GM23338 (cell line): Measurements from ENCODE around the gene NME5. TPM values are rescaled to one million over a fixed set of nuclear protein-coding genes. Genes with fewer than 3 reads are reported as not detected.

Experiments used
- ATAC-seq: fragments of 200-7000 bp; cut with Tn5 transposase; 3 replicates; pipeline ENCODE4 v1.9.1; 2020
- DNase-seq: peaks from one replicate; pipeline ENCODE4 v3.0.0-alpha.2; 2015; ENCODE audit warnings: low spot score
- H2AFZ ChIP-seq: fragments of 200-600 bp; sonication (generic); 2 replicates; pipeline ENCODE4 v1.8.0; 2016; ENCODE audit warnings: antibody characterized with exemption, mild to moderate bottlenecking, moderate library complexity
- H3F3A ChIP-seq: fragments of 200-600 bp; sonication (generic); replicated peaks from 2 replicates; pipeline ENCODE4 v1.8.0; 2017; ENCODE audit warnings: antibody characterized with exemption, mixed run types, low read depth
- H3K27ac ChIP-seq: fragments of 200-600 bp; sonication (generic); 2 replicates; pipeline ENCODE4 v1.6.1; 2016; ENCODE audit warnings: low read depth
- H3K27me3 ChIP-seq: fragments of 200-600 bp; sonication (generic); 2 replicates; pipeline ENCODE4 v1.8.0; 2016; ENCODE audit warnings: mild to moderate bottlenecking, mixed run types, moderate library complexity; ENCODE audit not compliant: insufficient read depth
- H3K36me3 ChIP-seq: fragments of 200-600 bp; sonication (generic); 2 replicates; pipeline ENCODE4 v1.8.0; 2016; ENCODE audit warnings: mild to moderate bottlenecking; ENCODE audit not compliant: insufficient read depth
- H3K4me1 ChIP-seq: fragments of 200-600 bp; sonication (generic); 2 replicates; pipeline ENCODE4 v1.8.0; 2016; ENCODE audit warnings: mild to moderate bottlenecking, moderate library complexity; ENCODE audit not compliant: insufficient read depth
- H3K4me2 ChIP-seq: fragments of 200-600 bp; sonication (generic); 2 replicates; pipeline ENCODE4 v1.7.1; 2017; ENCODE audit warnings: mixed run types
- H3K4me3 ChIP-seq: fragments of 200-600 bp; sonication (generic); 2 replicates; pipeline ENCODE4 v1.6.1; 2016; ENCODE audit warnings: mixed run types
- H3K79me2 ChIP-seq: fragments of 200-600 bp; sonication (generic); replicated peaks from 2 replicates; pipeline ENCODE4 v1.8.0; 2017; ENCODE audit warnings: mild to moderate bottlenecking; ENCODE audit not compliant: insufficient read depth
- H3K9me2 ChIP-seq: fragments of 200-600 bp; sonication (generic); 2 replicates; pipeline ENCODE4 v1.8.0; 2017; ENCODE audit not compliant: insufficient read depth
- H4K20me1 ChIP-seq: fragments of 200-600 bp; sonication (generic); replicated peaks from 2 replicates; pipeline ENCODE4 v1.8.0; 2017; ENCODE audit warnings: mild to moderate bottlenecking; ENCODE audit not compliant: insufficient read depth
- H3K27ac Mint-ChIP-seq: 2 replicates; pipeline ENCODE4 v1.8.0; 2020; ENCODE audit warnings: inconsistent platforms, mild to moderate bottlenecking, moderate library complexity, mixed read lengths
- H3K27me3 Mint-ChIP-seq: 3 replicates; pipeline ENCODE4 v1.8.0; 2022; ENCODE audit warnings: low read depth, mild to moderate bottlenecking, moderate library complexity, mixed read lengths, inconsistent platforms; ENCODE audit not compliant: insufficient read depth, poor library complexity
- H3K36me3 Mint-ChIP-seq: 3 replicates; pipeline ENCODE4 v1.8.0; 2021; ENCODE audit warnings: low read depth, mild to moderate bottlenecking, inconsistent platforms, moderate library complexity, mixed read lengths
- H3K4me1 Mint-ChIP-seq: 3 replicates; pipeline ENCODE4 v1.8.0; 2020; ENCODE audit warnings: mild to moderate bottlenecking, inconsistent platforms, mixed read lengths
- H3K4me3 Mint-ChIP-seq: 3 replicates; pipeline ENCODE4 v1.8.0; 2021; ENCODE audit warnings: moderate library complexity, mild to moderate bottlenecking, inconsistent platforms, mixed read lengths
- H3K9me3 Mint-ChIP-seq: 3 replicates; pipeline ENCODE4 v1.8.0; 2020; ENCODE audit warnings: moderate library complexity, mild to moderate bottlenecking, inconsistent platforms, mixed read lengths
- CREB1 ChIP-seq: fragments of 250-450 bp; sonication (Bioruptor Pico); IDR thresholded peaks from 2 replicates; pipeline ENCODE4 v1.5.0; 2020; ENCODE audit warnings: low read depth, mild to moderate bottlenecking, moderate library complexity
- EZH2 ChIP-seq: fragments of 200-600 bp; sonication (generic); IDR thresholded peaks from one replicate; pipeline ENCODE4 v1.8.0; 2017; ENCODE audit warnings: antibody characterized with exemption, mild to moderate bottlenecking, low read depth; ENCODE audit not compliant: unreplicated experiment
- EZH2phosphoT487 ChIP-seq: fragments of 200-600 bp; sonication (generic); IDR thresholded peaks from one replicate; pipeline ENCODE4 v1.8.1; 2018; ENCODE audit warnings: antibody characterized with exemption; ENCODE audit not compliant: unreplicated experiment
- JUNB ChIP-seq: IDR thresholded peaks from one replicate; pipeline ENCODE4 v1.6.1; 2016; ENCODE audit warnings: antibody characterized with exemption; ENCODE audit not compliant: unreplicated experiment
- POLR2AphosphoS5 ChIP-seq: IDR thresholded peaks from 2 replicates; pipeline ENCODE4 v1.6.1; 2016; ENCODE audit warnings: antibody characterized with exemption, low read depth
- ZNF114 ChIP-seq: fragments of 250-450 bp; sonication (Bioruptor Pico); IDR thresholded peaks from 2 replicates; pipeline ENCODE4 v1.5.0; 2020; ENCODE audit warnings: mild to moderate bottlenecking, moderate library complexity
- polyA plus RNA-seq: library from polyadenylated mRNA; unstranded; fragments of >200 nt; fragmentation: Nextera tagmentation; extraction: Ambion mirVana; gene quantifications from 2 replicates; pipeline ENCODE4 v1.2.1, GENCODE V29; 2016
- total RNA-seq: library from RNA; depleted of rRNA; stranded (reverse); fragments of >200 nt; shearing (Covaris generic); gene quantifications from 2 replicates; pipeline ENCODE4 v1.2.3, GENCODE V29; 2014
- TF ChIP-seq, protein P1 (sequence below): IDR thresholded peaks from 2 replicates; pipeline ENCODE4 v1.6.1; 2016; ENCODE audit warnings: antibody characterized with exemption
- TF ChIP-seq, protein P2 (sequence below): IDR thresholded peaks from one replicate; pipeline ENCODE4 v1.6.1; 2018; ENCODE audit warnings: antibody characterized with exemption; ENCODE audit not compliant: unreplicated experiment
- TF ChIP-seq, protein P3 (sequence below): fragments of 250-450 bp; sonication (Bioruptor Pico); IDR thresholded peaks from 2 replicates; pipeline ENCODE4 v1.5.0; 2020; ENCODE audit warnings: mild to moderate bottlenecking, moderate library complexity

NME5 gene
- total and polyA plus RNA-seq, 2 experiments from 2014 or later: 0.45 TPM; not detected in 1

DNA sequence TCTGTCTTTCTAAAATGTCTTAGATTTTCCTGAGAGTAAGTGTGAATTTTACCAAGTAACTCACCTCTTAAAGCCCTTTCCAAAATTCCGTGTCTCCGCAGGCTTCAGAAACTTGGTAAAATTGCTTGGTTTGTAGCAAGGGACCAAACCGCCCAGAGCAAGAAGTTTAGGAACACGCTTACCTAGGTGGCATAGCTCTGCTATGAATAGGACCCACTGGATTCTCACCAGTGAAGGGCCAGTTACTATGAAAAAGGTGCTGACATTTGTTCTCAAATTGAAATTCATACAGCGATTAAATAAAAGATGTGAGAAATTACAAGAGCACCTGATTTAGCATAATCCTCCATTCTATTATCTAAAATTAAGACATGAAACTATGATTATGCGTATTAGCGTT is 6.7 kb downstream of the NME5 start:
- no peak overlapping the region for H3K27ac Mint-ChIP-seq
- peak overlapping the region; percentile 27; the same call in 1 of the 2 replicates for H3K4me2 ChIP-seq
- TF ChIP-seq, protein P1, sequence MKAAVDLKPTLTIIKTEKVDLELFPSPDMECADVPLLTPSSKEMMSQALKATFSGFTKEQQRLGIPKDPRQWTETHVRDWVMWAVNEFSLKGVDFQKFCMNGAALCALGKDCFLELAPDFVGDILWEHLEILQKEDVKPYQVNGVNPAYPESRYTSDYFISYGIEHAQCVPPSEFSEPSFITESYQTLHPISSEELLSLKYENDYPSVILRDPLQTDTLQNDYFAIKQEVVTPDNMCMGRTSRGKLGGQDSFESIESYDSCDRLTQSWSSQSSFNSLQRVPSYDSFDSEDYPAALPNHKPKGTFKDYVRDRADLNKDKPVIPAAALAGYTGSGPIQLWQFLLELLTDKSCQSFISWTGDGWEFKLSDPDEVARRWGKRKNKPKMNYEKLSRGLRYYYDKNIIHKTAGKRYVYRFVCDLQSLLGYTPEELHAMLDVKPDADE: no peak
- TF ChIP-seq JUNB (no peak), EZH2 (no peak), POLR2AphosphoS5 (no peak), CREB1 (CRISPR knock-in tag) (no peak), EZH2phosphoT487 (no peak), ZNF114 (CRISPR knock-in tag) (no peak)
- TF ChIP-seq, protein P2, sequence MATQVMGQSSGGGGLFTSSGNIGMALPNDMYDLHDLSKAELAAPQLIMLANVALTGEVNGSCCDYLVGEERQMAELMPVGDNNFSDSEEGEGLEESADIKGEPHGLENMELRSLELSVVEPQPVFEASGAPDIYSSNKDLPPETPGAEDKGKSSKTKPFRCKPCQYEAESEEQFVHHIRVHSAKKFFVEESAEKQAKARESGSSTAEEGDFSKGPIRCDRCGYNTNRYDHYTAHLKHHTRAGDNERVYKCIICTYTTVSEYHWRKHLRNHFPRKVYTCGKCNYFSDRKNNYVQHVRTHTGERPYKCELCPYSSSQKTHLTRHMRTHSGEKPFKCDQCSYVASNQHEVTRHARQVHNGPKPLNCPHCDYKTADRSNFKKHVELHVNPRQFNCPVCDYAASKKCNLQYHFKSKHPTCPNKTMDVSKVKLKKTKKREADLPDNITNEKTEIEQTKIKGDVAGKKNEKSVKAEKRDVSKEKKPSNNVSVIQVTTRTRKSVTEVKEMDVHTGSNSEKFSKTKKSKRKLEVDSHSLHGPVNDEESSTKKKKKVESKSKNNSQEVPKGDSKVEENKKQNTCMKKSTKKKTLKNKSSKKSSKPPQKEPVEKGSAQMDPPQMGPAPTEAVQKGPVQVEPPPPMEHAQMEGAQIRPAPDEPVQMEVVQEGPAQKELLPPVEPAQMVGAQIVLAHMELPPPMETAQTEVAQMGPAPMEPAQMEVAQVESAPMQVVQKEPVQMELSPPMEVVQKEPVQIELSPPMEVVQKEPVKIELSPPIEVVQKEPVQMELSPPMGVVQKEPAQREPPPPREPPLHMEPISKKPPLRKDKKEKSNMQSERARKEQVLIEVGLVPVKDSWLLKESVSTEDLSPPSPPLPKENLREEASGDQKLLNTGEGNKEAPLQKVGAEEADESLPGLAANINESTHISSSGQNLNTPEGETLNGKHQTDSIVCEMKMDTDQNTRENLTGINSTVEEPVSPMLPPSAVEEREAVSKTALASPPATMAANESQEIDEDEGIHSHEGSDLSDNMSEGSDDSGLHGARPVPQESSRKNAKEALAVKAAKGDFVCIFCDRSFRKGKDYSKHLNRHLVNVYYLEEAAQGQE: no peak
- TF ChIP-seq, protein P3, sequence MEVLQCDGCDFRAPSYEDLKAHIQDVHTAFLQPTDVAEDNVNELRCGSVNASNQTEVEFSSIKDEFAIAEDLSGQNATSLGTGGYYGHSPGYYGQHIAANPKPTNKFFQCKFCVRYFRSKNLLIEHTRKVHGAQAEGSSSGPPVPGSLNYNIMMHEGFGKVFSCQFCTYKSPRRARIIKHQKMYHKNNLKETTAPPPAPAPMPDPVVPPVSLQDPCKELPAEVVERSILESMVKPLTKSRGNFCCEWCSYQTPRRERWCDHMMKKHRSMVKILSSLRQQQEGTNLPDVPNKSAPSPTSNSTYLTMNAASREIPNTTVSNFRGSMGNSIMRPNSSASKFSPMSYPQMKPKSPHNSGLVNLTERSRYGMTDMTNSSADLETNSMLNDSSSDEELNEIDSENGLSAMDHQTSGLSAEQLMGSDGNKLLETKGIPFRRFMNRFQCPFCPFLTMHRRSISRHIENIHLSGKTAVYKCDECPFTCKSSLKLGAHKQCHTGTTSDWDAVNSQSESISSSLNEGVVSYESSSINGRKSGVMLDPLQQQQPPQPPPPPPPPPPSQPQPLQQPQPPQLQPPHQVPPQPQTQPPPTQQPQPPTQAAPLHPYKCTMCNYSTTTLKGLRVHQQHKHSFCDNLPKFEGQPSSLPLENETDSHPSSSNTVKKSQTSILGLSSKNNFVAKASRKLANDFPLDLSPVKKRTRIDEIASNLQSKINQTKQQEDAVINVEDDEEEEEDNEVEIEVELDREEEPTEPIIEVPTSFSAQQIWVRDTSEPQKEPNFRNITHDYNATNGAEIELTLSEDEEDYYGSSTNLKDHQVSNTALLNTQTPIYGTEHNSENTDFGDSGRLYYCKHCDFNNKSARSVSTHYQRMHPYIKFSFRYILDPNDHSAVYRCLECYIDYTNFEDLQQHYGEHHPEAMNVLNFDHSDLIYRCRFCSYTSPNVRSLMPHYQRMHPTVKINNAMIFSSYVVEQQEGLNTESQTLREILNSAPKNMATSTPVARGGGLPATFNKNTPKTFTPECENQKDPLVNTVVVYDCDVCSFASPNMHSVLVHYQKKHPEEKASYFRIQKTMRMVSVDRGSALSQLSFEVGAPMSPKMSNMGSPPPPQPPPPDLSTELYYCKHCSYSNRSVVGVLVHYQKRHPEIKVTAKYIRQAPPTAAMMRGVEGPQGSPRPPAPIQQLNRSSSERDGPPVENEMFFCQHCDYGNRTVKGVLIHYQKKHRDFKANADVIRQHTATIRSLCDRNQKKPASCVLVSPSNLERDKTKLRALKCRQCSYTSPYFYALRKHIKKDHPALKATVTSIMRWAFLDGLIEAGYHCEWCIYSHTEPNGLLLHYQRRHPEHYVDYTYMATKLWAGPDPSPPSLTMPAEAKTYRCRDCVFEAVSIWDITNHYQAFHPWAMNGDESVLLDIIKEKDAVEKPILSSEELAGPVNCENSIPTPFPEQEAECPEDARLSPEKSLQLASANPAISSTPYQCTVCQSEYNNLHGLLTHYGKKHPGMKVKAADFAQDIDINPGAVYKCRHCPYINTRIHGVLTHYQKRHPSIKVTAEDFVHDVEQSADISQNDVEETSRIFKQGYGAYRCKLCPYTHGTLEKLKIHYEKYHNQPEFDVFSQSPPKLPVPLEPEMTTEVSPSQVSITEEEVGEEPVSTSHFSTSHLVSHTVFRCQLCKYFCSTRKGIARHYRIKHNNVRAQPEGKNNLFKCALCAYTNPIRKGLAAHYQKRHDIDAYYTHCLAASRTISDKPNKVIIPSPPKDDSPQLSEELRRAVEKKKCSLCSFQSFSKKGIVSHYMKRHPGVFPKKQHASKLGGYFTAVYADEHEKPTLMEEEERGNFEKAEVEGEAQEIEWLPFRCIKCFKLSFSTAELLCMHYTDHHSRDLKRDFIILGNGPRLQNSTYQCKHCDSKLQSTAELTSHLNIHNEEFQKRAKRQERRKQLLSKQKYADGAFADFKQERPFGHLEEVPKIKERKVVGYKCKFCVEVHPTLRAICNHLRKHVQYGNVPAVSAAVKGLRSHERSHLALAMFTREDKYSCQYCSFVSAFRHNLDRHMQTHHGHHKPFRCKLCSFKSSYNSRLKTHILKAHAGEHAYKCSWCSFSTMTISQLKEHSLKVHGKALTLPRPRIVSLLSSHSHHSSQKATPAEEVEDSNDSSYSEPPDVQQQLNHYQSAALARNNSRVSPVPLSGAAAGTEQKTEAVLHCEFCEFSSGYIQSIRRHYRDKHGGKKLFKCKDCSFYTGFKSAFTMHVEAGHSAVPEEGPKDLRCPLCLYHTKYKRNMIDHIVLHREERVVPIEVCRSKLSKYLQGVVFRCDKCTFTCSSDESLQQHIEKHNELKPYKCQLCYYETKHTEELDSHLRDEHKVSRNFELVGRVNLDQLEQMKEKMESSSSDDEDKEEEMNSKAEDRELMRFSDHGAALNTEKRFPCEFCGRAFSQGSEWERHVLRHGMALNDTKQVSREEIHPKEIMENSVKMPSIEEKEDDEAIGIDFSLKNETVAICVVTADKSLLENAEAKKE (CRISPR knock-in tag): no peak

More for the DNA sequence above, 6.7 kb downstream of the NME5 start:
- Mint-ChIP-seq H3K4me3 (peak overlapping the region; percentile 65; the same call in 1 of the 3 replicates), H3K27me3 (peaks cover 7% of the 10 kb centered on the region), H3K9me3 (no peaks in the 10 kb centered on the region), H3K4me1 (peaks cover 2% of the 10 kb centered on the region; the same call in 1 of the 3 replicates), H3K36me3 (no peaks in the 10 kb centered on the region)
- Histone ChIP-seq H3K79me2 (no peaks in the 10 kb centered on the region), H2AFZ (0 out of 2 replicates have a peak overlapping the region, but pooled peaks have one; percentile 17), H4K20me1 (no peaks in the 10 kb centered on the region), H3F3A (no peaks in the 10 kb centered on the region), H3K4me1 (no peaks in the 10 kb centered on the region), H3K4me3 (peak overlapping the region; percentile 39; the same call in 1 of the 2 replicates), H3K27ac (no peak overlapping the region), H3K9me2 (no peaks in the 10 kb centered on the region), H3K36me3 (no peaks in the 10 kb centered on the region), H3K27me3 (no peaks in the 10 kb centered on the region; the same call in 1 of the 2 replicates)
- DNase-seq: no peak
- ATAC-seq: peak; percentile 61
